ENCODE data around the gene TRAFD1. TPM values are rescaled to one million over a fixed set of nuclear protein-coding genes. Genes with fewer than 3 reads are reported as not detected.

TRAFD1 gene
- total RNA-seq, 1 donor from 2014 or later, result 25.4 TPM

GRCh38 chr12:112176321-112177010, 51.1 kb downstream of the TRAFD1 start:
- Histone ChIP-seq H3K36me3 (ENCODE audit: control insufficient read depth, insufficient read depth, low read length) (peaks cover 3% of the 10 kb centered on the region), H3K4me3 (ENCODE audit: low read depth, low read length) (no peak overlapping the region), H3K27me3 (ENCODE audit: control insufficient read depth, insufficient read depth, low read length) (no peaks in the 10 kb centered on the region)
- no peak for TF ChIP-seq CTCF (IDR thresholded peaks at IDR 0.05; ENCODE audit: insufficient read depth, low read length, poor library complexity, severe bottlenecking)
- no peak for DNase-seq (ENCODE audit: low read depth)

GRCh38 chr12:112178796-112179195, 53.4 kb downstream of the TRAFD1 start:
- DNase-seq (ENCODE audit: low read depth), result no peak
- peaks cover 3% of the 10 kb centered on the region for H3K36me3 ChIP-seq (ENCODE audit: control insufficient read depth, insufficient read depth, low read length)
- no peaks in the 10 kb centered on the region for H3K27me3 ChIP-seq (ENCODE audit: control insufficient read depth, insufficient read depth, low read length)
- TF ChIP-seq CTCF (IDR thresholded peaks at IDR 0.05; ENCODE audit: insufficient read depth, low read length, poor library complexity, severe bottlenecking), result no peak
- no peak overlapping the region for H3K4me3 ChIP-seq (ENCODE audit: low read depth, low read length)

- H3K4me3 ChIP-seq (ENCODE audit: low read depth, low read length), result no peak overlapping the region
- H3K36me3 ChIP-seq (ENCODE audit: control insufficient read depth, insufficient read depth, low read length), result peaks cover 4% of the 10 kb centered on the region
- DNase-seq (ENCODE audit: low read depth), result no peak
- TF ChIP-seq CTCF (IDR thresholded peaks at IDR 0.05; ENCODE audit: insufficient read depth, low read length, poor library complexity, severe bottlenecking), result no peak
- no peaks in the 10 kb centered on the region for H3K27me3 ChIP-seq (ENCODE audit: control insufficient read depth, insufficient read depth, low read length)
Observed at GRCh38 chr12:112179341-112179740, 54.0 kb downstream of the TRAFD1 start.

- Histone ChIP-seq H3K4me3 (ENCODE audit: low read depth, low read length) (no peak overlapping the region), H3K27me3 (ENCODE audit: control insufficient read depth, insufficient read depth, low read length) (no peaks in the 10 kb centered on the region), H3K36me3 (ENCODE audit: control insufficient read depth, insufficient read depth, low read length) (peaks cover 4% of the 10 kb centered on the region)
- DNase-seq (ENCODE audit: low read depth), result no peak
- TF ChIP-seq CTCF (IDR thresholded peaks at IDR 0.05; ENCODE audit: insufficient read depth, low read length, poor library complexity, severe bottlenecking), result no peak
Observed at GRCh38 chr12:112179916-112180315, 54.6 kb downstream of the TRAFD1 start.

- no peak for DNase-seq (ENCODE audit: low read depth)
- no peaks in the 10 kb centered on the region for H3K27me3 ChIP-seq (ENCODE audit: control insufficient read depth, insufficient read depth, low read length)
- no peak overlapping the region for H3K4me3 ChIP-seq (ENCODE audit: low read depth, low read length)
- TF ChIP-seq CTCF (IDR thresholded peaks at IDR 0.05; ENCODE audit: insufficient read depth, low read length, poor library complexity, severe bottlenecking), result no peak
- H3K36me3 ChIP-seq (ENCODE audit: control insufficient read depth, insufficient read depth, low read length), result peaks cover 1% of the 10 kb centered on the region
Observed at GRCh38 chr12:112180422-112180821, 55.1 kb downstream of the TRAFD1 start.

GRCh38 chr12:112182499-112182898, 57.1 kb downstream of the TRAFD1 start:
- no peak for TF ChIP-seq CTCF (IDR thresholded peaks at IDR 0.05; ENCODE audit: insufficient read depth, low read length, poor library complexity, severe bottlenecking)
- no peak for DNase-seq (ENCODE audit: low read depth)
- H3K27me3 ChIP-seq (ENCODE audit: control insufficient read depth, insufficient read depth, low read length), result no peaks in the 10 kb centered on the region
- H3K4me3 ChIP-seq (ENCODE audit: low read depth, low read length), result no peak overlapping the region
- peaks cover 1% of the 10 kb centered on the region for H3K36me3 ChIP-seq (ENCODE audit: control insufficient read depth, insufficient read depth, low read length)
